Placental epithelial cell (primary cell): ENCODE data around the gene BBS2. TPM values are rescaled to one million over a fixed set of nuclear protein-coding genes. Genes with fewer than 3 reads are reported as not detected.

Experiments
- total RNA-seq: library from RNA; depleted of rRNA; stranded (reverse); fragments of >200 nt; gene quantifications from 2 replicates; pipeline ENCODE4 v1.2.3, GENCODE V29; 2012

BBS2 gene, protein sequence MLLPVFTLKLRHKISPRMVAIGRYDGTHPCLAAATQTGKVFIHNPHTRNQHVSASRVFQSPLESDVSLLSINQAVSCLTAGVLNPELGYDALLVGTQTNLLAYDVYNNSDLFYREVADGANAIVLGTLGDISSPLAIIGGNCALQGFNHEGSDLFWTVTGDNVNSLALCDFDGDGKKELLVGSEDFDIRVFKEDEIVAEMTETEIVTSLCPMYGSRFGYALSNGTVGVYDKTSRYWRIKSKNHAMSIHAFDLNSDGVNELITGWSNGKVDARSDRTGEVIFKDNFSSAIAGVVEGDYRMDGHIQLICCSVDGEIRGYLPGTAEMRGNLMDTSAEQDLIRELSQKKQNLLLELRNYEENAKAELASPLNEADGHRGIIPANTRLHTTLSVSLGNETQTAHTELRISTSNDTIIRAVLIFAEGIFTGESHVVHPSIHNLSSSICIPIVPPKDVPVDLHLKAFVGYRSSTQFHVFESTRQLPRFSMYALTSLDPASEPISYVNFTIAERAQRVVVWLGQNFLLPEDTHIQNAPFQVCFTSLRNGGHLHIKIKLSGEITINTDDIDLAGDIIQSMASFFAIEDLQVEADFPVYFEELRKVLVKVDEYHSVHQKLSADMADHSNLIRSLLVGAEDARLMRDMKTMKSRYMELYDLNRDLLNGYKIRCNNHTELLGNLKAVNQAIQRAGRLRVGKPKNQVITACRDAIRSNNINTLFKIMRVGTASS
- total RNA-seq: 42.6 and 61.2 TPM in 2 replicates

GRCh38 chr16:56519459-56520250 is at the start of gene BBS2:
BBS2 (minus strand) TSS chr16:56520024; CDS start chr16:56519862, 162 bp downstream.

GRCh38 chr16:56564793-56565477 is 45.1 kb upstream of the BBS2 start, which contains the start of gene MT4:
MT4 (plus strand) TSS chr16:56565073; CDS start chr16:56565129, 56 bp downstream.

DNA sequence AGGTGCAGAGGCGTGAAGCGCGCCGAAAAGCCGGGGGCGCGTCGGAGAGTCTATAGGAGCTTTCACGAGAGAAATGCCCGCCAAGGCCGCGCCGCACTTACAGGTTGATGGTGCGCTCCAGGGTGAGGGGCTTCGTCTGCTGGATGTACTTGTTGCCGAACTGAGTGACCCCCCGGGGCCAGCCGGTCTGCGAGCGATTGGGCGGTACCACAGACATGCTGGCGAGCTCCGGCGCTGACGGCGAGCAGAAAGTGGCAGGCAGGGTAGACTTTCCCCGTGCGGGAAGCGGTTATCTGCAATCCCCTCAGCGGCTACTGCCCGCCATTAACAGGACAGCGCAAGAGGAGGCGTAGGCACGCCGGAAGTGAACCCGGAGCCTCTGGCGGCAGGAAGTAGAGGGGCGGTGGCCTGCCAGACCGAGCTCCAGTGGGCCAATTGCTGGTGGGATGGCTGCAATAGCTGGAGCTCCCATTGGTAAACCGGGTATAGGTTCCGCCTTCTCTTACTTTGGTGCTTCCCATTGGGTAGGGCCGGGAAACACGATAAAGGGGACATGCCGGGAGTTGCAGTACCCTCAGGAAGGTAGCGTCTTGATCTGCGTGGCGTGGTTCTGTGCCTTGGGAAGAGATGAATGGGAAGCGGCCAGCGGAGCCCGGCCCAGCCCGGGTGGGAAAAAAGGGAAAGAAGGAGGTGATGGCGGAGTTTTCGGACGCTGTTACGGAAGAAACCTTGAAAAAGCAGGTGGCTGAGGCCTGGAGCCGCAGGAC is 68.7 kb downstream of the BBS2 start, which contains the start of the genes NUDT21 and OGFOD1:
TSS of gene NUDT21 (minus strand) at position 347 of the 767 bp plus-strand sequence. CDS start at position 217, 130 bp downstream.
TSS of gene OGFOD1 (plus strand) at position 569 of the 767 bp plus-strand sequence. CDS start at position 628, 59 bp downstream.

Other genes starting within 250 kb of the BBS2 start
- gene AMFR, start 94.5 kb downstream of the BBS2 start, total RNA-seq: 212 and 216 TPM in 2 replicates
- gene NUDT21, start 68.7 kb downstream of the BBS2 start, total RNA-seq: 41.6 and 67.2 TPM in 2 replicates
- 33.4 and 109 TPM in 2 replicates for gene OGFOD1, start 68.5 kb downstream of the BBS2 start, total RNA-seq
- not detected in 2 replicates for gene MT4, start 45.0 kb upstream of the BBS2 start, total RNA-seq
- not detected in 2 replicates for gene MT3, start 69.5 kb upstream of the BBS2 start, total RNA-seq
- 3.1 and 6.9 TPM in 2 replicates for gene MT2A, start 88.6 kb upstream of the BBS2 start, total RNA-seq
- 52.9 and 91.5 TPM in 2 replicates for gene MT1E, start 105.8 kb upstream of the BBS2 start, total RNA-seq
- gene MT1M, start 112.6 kb upstream of the BBS2 start, total RNA-seq: 0.22 and 0.79 TPM in 2 replicates
- gene MT1A, start 118.6 kb upstream of the BBS2 start, total RNA-seq: not detected in 2 replicates
- not detected in 2 replicates for gene MT1B, start 131.9 kb upstream of the BBS2 start, total RNA-seq
- gene MT1F, start 137.9 kb upstream of the BBS2 start, total RNA-seq: 9.1 and 14.5 TPM in 2 replicates
- gene MT1G, start 148.0 kb upstream of the BBS2 start, total RNA-seq: not detected in 2 replicates
- 1.5 TPM in 1 of 2 replicates, not detected in the other for gene MT1H, start 149.8 kb upstream of the BBS2 start, total RNA-seq
- 36.9 and 47.0 TPM in 2 replicates for gene MT1X, start 162.4 kb upstream of the BBS2 start, total RNA-seq
- gene NUP93, start 210.1 kb upstream of the BBS2 start, total RNA-seq: 29.1 and 54.5 TPM in 2 replicates